Endothelial cell of umbilical vein (primary cell): Measurements from ENCODE around the gene CFAP100. TPM values are rescaled to one million over a fixed set of nuclear protein-coding genes. Genes with fewer than 3 reads are reported as not detected.

Experiments
- BruUV-seq: library from RNA; stranded (reverse); fragments of 400-500 nt; replicated peaks from 2 replicates; lab custom pipeline; 2021; lab: Mats Ljungman, UMichigan
- CTCF ChIA-PET: fragments of 300-600, 350-600 bp; sonication (Branson Sonifier 250); formaldehyde crosslinking; loops from one replicate; lab custom pipeline; 2021; ENCODE audit warnings: antibody characterized with exemption, inconsistent platforms; lab: Charles Lee
- POLR2A ChIA-PET: fragments of 300-600, 350-600 bp; sonication (Branson Sonifier 250); formaldehyde crosslinking; loops from one replicate; lab custom pipeline; 2021; ENCODE audit warnings: antibody characterized with exemption, inconsistent platforms; lab: Charles Lee
- DNase-seq: peaks from one replicate; pipeline ENCODE4 v3.0.0-alpha.2; 2011; ENCODE audit warnings: low read depth, low spot score
- FAIRE-seq: peaks from 2 replicates; lab custom pipeline; 2011; peaks lifted over from hg19 to GRCh38; lab: Jason Lieb, UNC
- H2AFZ ChIP-seq: 2 replicates; pipeline ENCODE4 v1.6.0; 2012; ENCODE audit warnings: low read depth, low read length, control low read depth, inconsistent platforms
- H3K27ac ChIP-seq: 2 replicates; pipeline ENCODE4 v1.5.1; 2011; ENCODE audit warnings: low read depth, mild to moderate bottlenecking, control low read depth, low read length, moderate library complexity; ENCODE audit not compliant: insufficient read depth
- H3K27me3 ChIP-seq, 2 experiments: 2 replicates each; pipeline versions ENCODE4 v1.6.0 to v1.6.1; 2011; ENCODE audit warnings: low read length in 2 of 2, mixed read lengths in 1 of 2; ENCODE audit not compliant: control insufficient read depth in 2 of 2, insufficient read depth in 2 of 2
- H3K36me3 ChIP-seq, 2 experiments: 2 replicates in 1 of 2; 3 replicates in 1 of 2; pipeline ENCODE4 v1.5.1; 2011; ENCODE audit warnings: low read length in 2 of 2, mild to moderate bottlenecking in 1 of 2, moderate library complexity in 1 of 2; ENCODE audit not compliant: control insufficient read depth in 2 of 2, insufficient read depth in 2 of 2; ENCODE audit errors: extremely low read depth in 1 of 2
- H3K4me1 ChIP-seq: 3 replicates; pipeline ENCODE4 v1.5.1; 2011; ENCODE audit warnings: mild to moderate bottlenecking, low read length; ENCODE audit not compliant: control insufficient read depth, insufficient read depth; ENCODE audit errors: extremely low read depth
- H3K4me2 ChIP-seq: 2 replicates; pipeline ENCODE4 v1.6.1; 2011; ENCODE audit warnings: low read length, control low read depth, mixed read lengths; ENCODE audit not compliant: insufficient read depth
- H3K4me3 ChIP-seq, 3 experiments: fragments of 200-600 bp in 1 of 3; sonication (generic), shearing (Covaris generic) in 1 of 3; replicated peaks in 1 of 3; 2 replicates each; pipeline ENCODE4 v1.5.1; 2011 to 2016; ENCODE audit warnings: control low read depth in 3 of 3, low read length in 3 of 3, mild to moderate bottlenecking in 2 of 3, inconsistent platforms in 1 of 3, low read depth in 1 of 3, moderate library complexity in 1 of 3; ENCODE audit not compliant: insufficient read depth in 1 of 3
- H3K79me2 ChIP-seq: 2 replicates; pipeline ENCODE4 v1.6.0; 2012; ENCODE audit warnings: low read length, inconsistent platforms; ENCODE audit not compliant: control insufficient read depth, insufficient read depth
- H3K9ac ChIP-seq: replicated peaks from 2 replicates; pipeline ENCODE3; 2011; ENCODE audit warnings: low read length, control low read depth; ENCODE audit not compliant: insufficient read depth; ENCODE audit errors: extremely low read depth
- H3K9me1 ChIP-seq: replicated peaks from 3 replicates; pipeline ENCODE4 v1.6.0; 2011; ENCODE audit warnings: mild to moderate bottlenecking, low read length; ENCODE audit not compliant: control insufficient read depth, insufficient read depth; ENCODE audit errors: extremely low read depth
- H3K9me3 ChIP-seq: replicated peaks from 2 replicates; pipeline ENCODE4 v1.5.1; 2012; ENCODE audit warnings: low read length, inconsistent platforms; ENCODE audit not compliant: control insufficient read depth, insufficient read depth
- H4K20me1 ChIP-seq: replicated peaks from 2 replicates; pipeline ENCODE3; 2011; ENCODE audit warnings: mild to moderate bottlenecking, low read length; ENCODE audit not compliant: control insufficient read depth, insufficient read depth; ENCODE audit errors: extremely low read depth
- EZH2 ChIP-seq: IDR thresholded peaks from 2 replicates; pipeline ENCODE4 v1.6.1; 2012; ENCODE audit warnings: borderline replicate concordance, low read depth, mild to moderate bottlenecking, moderate library complexity, low read length, inconsistent platforms; ENCODE audit not compliant: severe bottlenecking
- FOS ChIP-seq: IDR thresholded peaks from 2 replicates; pipeline ENCODE4 v1.6.1; 2011; ENCODE audit warnings: mild to moderate bottlenecking, low read length, moderate library complexity, borderline replicate concordance; ENCODE audit not compliant: insufficient read depth
- GATA2 ChIP-seq: IDR thresholded peaks from 2 replicates; pipeline ENCODE4 v1.7.0; 2011; ENCODE audit warnings: low read depth, mild to moderate bottlenecking, moderate library complexity, mixed read lengths, low read length; ENCODE audit not compliant: insufficient read length, insufficient read depth
- JUN ChIP-seq: IDR thresholded peaks from 2 replicates; pipeline ENCODE4 v1.6.1; 2011; ENCODE audit warnings: borderline replicate concordance, low read depth; ENCODE audit not compliant: insufficient read length, insufficient read depth
- MYC ChIP-seq: IDR thresholded peaks from one replicate; pipeline ENCODE4 v1.6.1; 2011; ENCODE audit warnings: mild to moderate bottlenecking, low read depth, low read length
- POLR2A ChIP-seq: IDR thresholded peaks from 2 replicates; pipeline ENCODE4 v1.6.1; 2012; ENCODE audit warnings: low read depth, mild to moderate bottlenecking, control low read depth, low read length
- POLR2AphosphoS5 ChIP-seq: IDR thresholded peaks from 2 replicates; pipeline ENCODE4 v1.6.1; 2012; ENCODE audit warnings: low read depth, mild to moderate bottlenecking, control low read depth, low read length, moderate library complexity; ENCODE audit not compliant: insufficient read depth
- dilution Hi-C: fragments of 300-500 bp; cut with MboI; formaldehyde crosslinking; loops from one replicate; pipeline ENCODE4 v1.15.0; 2019; ENCODE audit warnings: low sequenced_read_pairs; ENCODE audit not compliant: extremely low pct_ligation_motif_present
- intact Hi-C: fragments of 100-400 bp; cut with micrococcal nuclease; formaldehyde crosslinking; loops from one replicate; pipeline ENCODE4 v1.10.0; 2022
- polyA plus RNA-seq, 4 experiments: library from polyadenylated mRNA; depleted of rRNA in 3 of 4; stranded (reverse) in 3 of 4; unstranded in 1 of 4; fragments of >200 nt; gene quantifications; 2 replicates each; pipeline versions ENCODE4 v1.2.1 to v1.2.3, GENCODE V29; 2011 to 2012; ENCODE audit warnings: missing spikeins in 1 of 4
- total RNA-seq: library from RNA; stranded (reverse); gene quantifications from 2 replicates; pipeline ENCODE4 v1.2.3, GENCODE V29; 2021
- TF ChIP-seq, protein P1 (sequence below): IDR thresholded peaks from 2 replicates; pipeline ENCODE4 v1.6.1; 2011; ENCODE audit not compliant: insufficient read depth, insufficient read length
- TF ChIP-seq, protein P2 (sequence below), 2 donors: IDR thresholded peaks; 1 replicate in 1 of 2; 2 replicates in 1 of 2; pipeline ENCODE4 v1.5.1; 2011; ENCODE audit warnings: low read length in 2 of 2, mild to moderate bottlenecking in 2 of 2, moderate library complexity in 2 of 2, control low read depth in 1 of 2, inconsistent platforms in 1 of 2, low read depth in 1 of 2; ENCODE audit not compliant: insufficient read depth in 1 of 2; ENCODE audit errors: extremely low read depth in 1 of 2

The CFAP100 gene
- total and polyA plus RNA-seq, 2 donors (not counting 3 experiments of a cell fraction or from before 2014, with no cell fraction given): not detected

DNA sequence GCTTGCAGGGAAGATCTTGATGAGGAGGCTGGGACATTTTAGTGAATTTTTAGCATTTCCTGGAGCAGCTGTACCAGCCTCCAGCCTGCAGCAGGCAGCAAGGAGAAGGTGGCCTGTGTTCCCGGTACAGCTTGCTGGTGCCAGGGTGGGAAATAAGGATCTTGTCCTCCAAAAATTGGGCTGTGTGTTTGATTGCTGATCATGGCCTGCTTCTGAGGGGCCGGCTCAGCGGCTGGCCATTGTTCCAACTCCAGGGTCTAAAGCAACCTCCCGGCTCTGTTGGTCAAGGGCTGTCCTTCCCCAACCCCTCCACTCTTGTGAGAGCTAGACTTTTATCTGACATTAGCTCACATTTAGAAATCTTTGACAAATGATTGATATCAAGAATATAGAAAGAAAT lies 5.0 kb downstream of the CFAP100 start:
- no peaks in the 10 kb centered on the region for H4K20me1 ChIP-seq
- no peaks in the 10 kb centered on the region for H3K36me3 ChIP-seq
- intact Hi-C loops: no loop called here
- peaks cover 2 to 13% of the 10 kb centered on the region in 2 experiments for H3K27me3 ChIP-seq
- no peak for TF ChIP-seq POLR2AphosphoS5
- no TSS peak for BruUV-seq
- CTCF ChIA-PET: no interaction called here
- H3K79me2 ChIP-seq: no peaks in the 10 kb centered on the region
- no peak overlapping the region for H3K27ac ChIP-seq
- no peak overlapping the region for H3K9ac ChIP-seq
- H3K4me3 ChIP-seq: no peak overlapping the region
- no peaks in the 10 kb centered on the region for H3K4me1 ChIP-seq
- no peak overlapping the region for H2AFZ ChIP-seq
- H3K9me1 ChIP-seq: no peaks in the 10 kb centered on the region
- no peak overlapping the region for H3K4me2 ChIP-seq
- no peak for FAIRE-seq
- POLR2A ChIA-PET: no interaction called here
- DNase-seq: no peak
- dilution Hi-C loops: no loop called here
- H3K9me3 ChIP-seq: no peaks in the 10 kb centered on the region

DNA sequence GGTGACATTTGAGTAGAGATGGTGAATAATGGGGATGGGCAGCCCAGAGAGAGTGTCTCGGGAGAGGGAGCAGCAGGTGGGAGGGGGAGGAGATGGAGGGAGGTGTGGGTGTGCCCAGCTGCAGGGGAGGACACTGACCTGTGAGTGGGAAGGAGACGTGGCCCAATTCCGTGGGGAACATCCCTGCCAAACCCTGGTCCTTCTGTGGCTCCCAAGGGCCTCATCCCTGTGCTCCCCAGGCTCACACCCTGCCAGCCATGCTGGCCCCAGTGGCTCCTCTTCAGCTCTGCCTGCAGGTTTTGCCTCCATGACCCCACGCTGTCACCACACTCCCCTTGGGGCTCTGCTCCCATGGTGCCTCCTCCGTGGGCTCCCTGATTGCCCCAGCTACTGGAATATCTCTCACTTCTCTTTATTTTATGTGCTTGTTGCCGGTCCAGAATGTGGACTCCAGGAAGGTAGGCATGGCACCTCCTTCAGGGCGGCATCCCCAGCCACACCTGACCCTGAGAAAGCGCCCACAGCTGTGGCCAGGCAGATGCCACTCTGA lies 7.0 kb downstream of the CFAP100 start:
- Histone ChIP-seq H3K27me3 (no peaks in the 10 kb centered on the region), H3K4me3 (no peak overlapping the region), H2AFZ (no peak overlapping the region), H3K9me1 (no peaks in the 10 kb centered on the region), H3K27ac (no peak overlapping the region), H3K36me3 (no peaks in the 10 kb centered on the region), H3K9ac (no peak overlapping the region), H3K9me3 (no peaks in the 10 kb centered on the region), H4K20me1 (no peaks in the 10 kb centered on the region), H3K4me2 (no peak overlapping the region), H3K4me1 (no peaks in the 10 kb centered on the region), H3K79me2 (no peaks in the 10 kb centered on the region)
- dilution Hi-C loops (no loop called here), intact Hi-C loops (no loop called here)
- FAIRE-seq: no peak
- ChIA-PET CTCF (no interaction called here), POLR2A (no interaction called here)
- no TSS peak for BruUV-seq
- no peak for TF ChIP-seq FOS
- no peak for TF ChIP-seq POLR2A
- TF ChIP-seq GATA2: no peak
- no peak for TF ChIP-seq JUN
- TF ChIP-seq, protein P1, sequence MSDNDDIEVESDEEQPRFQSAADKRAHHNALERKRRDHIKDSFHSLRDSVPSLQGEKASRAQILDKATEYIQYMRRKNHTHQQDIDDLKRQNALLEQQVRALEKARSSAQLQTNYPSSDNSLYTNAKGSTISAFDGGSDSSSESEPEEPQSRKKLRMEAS: no peak
- TF ChIP-seq MYC: no peak
- TF ChIP-seq EZH2: no peak
- TF ChIP-seq POLR2AphosphoS5: no peak
- TF ChIP-seq, protein P2, sequence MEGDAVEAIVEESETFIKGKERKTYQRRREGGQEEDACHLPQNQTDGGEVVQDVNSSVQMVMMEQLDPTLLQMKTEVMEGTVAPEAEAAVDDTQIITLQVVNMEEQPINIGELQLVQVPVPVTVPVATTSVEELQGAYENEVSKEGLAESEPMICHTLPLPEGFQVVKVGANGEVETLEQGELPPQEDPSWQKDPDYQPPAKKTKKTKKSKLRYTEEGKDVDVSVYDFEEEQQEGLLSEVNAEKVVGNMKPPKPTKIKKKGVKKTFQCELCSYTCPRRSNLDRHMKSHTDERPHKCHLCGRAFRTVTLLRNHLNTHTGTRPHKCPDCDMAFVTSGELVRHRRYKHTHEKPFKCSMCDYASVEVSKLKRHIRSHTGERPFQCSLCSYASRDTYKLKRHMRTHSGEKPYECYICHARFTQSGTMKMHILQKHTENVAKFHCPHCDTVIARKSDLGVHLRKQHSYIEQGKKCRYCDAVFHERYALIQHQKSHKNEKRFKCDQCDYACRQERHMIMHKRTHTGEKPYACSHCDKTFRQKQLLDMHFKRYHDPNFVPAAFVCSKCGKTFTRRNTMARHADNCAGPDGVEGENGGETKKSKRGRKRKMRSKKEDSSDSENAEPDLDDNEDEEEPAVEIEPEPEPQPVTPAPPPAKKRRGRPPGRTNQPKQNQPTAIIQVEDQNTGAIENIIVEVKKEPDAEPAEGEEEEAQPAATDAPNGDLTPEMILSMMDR (IDR thresholded peaks at IDR 0.05; ENCODE audit: extremely low read depth in 1 of 2, insufficient read depth in 1 of 2, low read depth in 1 of 2, low read length in 2 of 2): no peak
- no peak for DNase-seq
